ENCODE data around the gene KCNMA1.
A peak's percentile ranks its signal among the peaks of the same experiment; 100 is the strongest.

The KCNMA1 gene

GRCh38 chr10:77051837-77052236 lies 585.8 kb downstream of the KCNMA1 start:
- no peak for DNase-seq

- DNase-seq: no peak
Measured at GRCh38 chr10:77049896-77050295, 587.7 kb downstream of the KCNMA1 start.

GRCh38 chr10:77049146-77049545 lies 588.5 kb downstream of the KCNMA1 start:
- DNase-seq: no peak

GRCh38 chr10:77045085-77045484 lies 592.5 kb downstream of the KCNMA1 start:
- DNase-seq: no peak

GRCh38 chr10:77043420-77043763 lies 594.2 kb downstream of the KCNMA1 start:
- peak in 1 of 3 donors; percentile 17 for DNase-seq

- DNase-seq: no peak
Measured at GRCh38 chr10:77042706-77043419, 594.7 kb downstream of the KCNMA1 start.

GRCh38 chr10:77041636-77042258 lies 595.9 kb downstream of the KCNMA1 start:
- DNase-seq: peak in 2 of 3 donors; percentile 20 to 23

GRCh38 chr10:77038407-77038806 lies 599.2 kb downstream of the KCNMA1 start:
- DNase-seq: no peak

- no peak for DNase-seq
Measured at GRCh38 chr10:77037735-77038403, 599.7 kb downstream of the KCNMA1 start.

- peak; percentile 45 to 62 (median 51) for DNase-seq
Measured at GRCh38 chr10:77036993-77037734, 600.4 kb downstream of the KCNMA1 start.

GRCh38 chr10:77036276-77036675 lies 601.3 kb downstream of the KCNMA1 start:
- DNase-seq: no peak

- DNase-seq: no peak
Measured at GRCh38 chr10:77034795-77035194, 602.8 kb downstream of the KCNMA1 start.

- no peak for DNase-seq
Measured at GRCh38 chr10:77034240-77034639, 603.4 kb downstream of the KCNMA1 start.

GRCh38 chr10:77032188-77032570 lies 605.4 kb downstream of the KCNMA1 start:
- DNase-seq: peak; percentile 35 to 59 (median 47)

GRCh38 chr10:77031531-77032187 lies 605.9 kb downstream of the KCNMA1 start:
- no peak for DNase-seq

GRCh38 chr10:77030974-77031373 lies 606.6 kb downstream of the KCNMA1 start:
- no peak for DNase-seq

- DNase-seq: peak; percentile 20 to 58 (median 28)
Measured at GRCh38 chr10:77029777-77030717, 607.6 kb downstream of the KCNMA1 start.

GRCh38 chr10:77028042-77028441 lies 609.6 kb downstream of the KCNMA1 start:
- no peak for DNase-seq

- DNase-seq: no peak
Measured at GRCh38 chr10:77027576-77027975, 610.0 kb downstream of the KCNMA1 start.

GRCh38 chr10:77027141-77027540 lies 610.5 kb downstream of the KCNMA1 start:
- no peak for DNase-seq

GRCh38 chr10:77026148-77026547 lies 611.5 kb downstream of the KCNMA1 start:
- DNase-seq: no peak

GRCh38 chr10:77024461-77024860 lies 613.1 kb downstream of the KCNMA1 start:
- DNase-seq: peak in 1 of 3 donors; percentile 28

Measured in suppressor macrophage treated with lipopolysaccharide for 1 hour (primary cell).